Cardiac fibroblast (primary cell): ENCODE measurements around the gene CHID1.

ENCODE experiments used
- DNase-seq, 2 donors: peaks; one replicate each; pipeline versions ENCODE4 v3.0.0 to v3.0.0-alpha.2; 2010; ENCODE audit warnings: low read depth in 2 of 2
- H3K4me3 ChIP-seq, 2 donors: replicated peaks in 1 of 2; 1 replicate in 1 of 2; 2 replicates in 1 of 2; pipeline ENCODE4 v1.5.1; 2011; ENCODE audit warnings: low read depth in 2 of 2, low read length in 2 of 2, mild to moderate bottlenecking in 2 of 2, moderate library complexity in 1 of 2
- TF ChIP-seq, protein P1 (sequence below): IDR thresholded peaks from one replicate; pipeline ENCODE4 v1.5.1; 2011; ENCODE audit warnings: low read depth, mild to moderate bottlenecking, low read length, inconsistent platforms

The CHID1 gene

DNA sequence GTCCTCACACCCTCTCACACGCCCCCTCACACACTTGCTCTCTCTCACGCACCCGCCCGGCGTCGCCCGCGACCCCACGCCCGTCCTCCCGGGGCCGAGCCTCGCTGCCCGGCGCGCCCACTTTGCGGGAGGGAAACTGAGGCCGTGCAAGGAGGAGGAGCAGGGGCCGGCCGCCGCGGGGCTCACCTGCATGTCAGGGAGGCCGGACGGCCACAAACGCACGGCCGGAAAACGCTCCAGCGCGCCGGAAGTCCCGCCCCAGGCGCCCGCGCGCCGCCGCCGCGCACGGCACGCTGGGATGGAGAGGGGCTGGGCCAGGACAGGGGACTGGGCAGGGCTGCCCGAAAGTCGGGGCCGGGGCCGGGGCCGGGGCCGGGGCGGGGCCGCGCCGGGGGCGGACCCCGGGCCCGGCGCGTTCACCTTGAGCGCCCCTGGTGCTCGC is at the start of gene CHID1:
TSS of gene CHID1 (minus strand) at position 222 of the 442 bp plus-strand sequence. CDS start 5,994 bp downstream, outside the sequence.
- peak within 1 kb of the TSS; percentile 80 to 83 for H3K4me3 ChIP-seq
- peak; percentile 73 to 79 for DNase-seq
- TF ChIP-seq, protein P1, sequence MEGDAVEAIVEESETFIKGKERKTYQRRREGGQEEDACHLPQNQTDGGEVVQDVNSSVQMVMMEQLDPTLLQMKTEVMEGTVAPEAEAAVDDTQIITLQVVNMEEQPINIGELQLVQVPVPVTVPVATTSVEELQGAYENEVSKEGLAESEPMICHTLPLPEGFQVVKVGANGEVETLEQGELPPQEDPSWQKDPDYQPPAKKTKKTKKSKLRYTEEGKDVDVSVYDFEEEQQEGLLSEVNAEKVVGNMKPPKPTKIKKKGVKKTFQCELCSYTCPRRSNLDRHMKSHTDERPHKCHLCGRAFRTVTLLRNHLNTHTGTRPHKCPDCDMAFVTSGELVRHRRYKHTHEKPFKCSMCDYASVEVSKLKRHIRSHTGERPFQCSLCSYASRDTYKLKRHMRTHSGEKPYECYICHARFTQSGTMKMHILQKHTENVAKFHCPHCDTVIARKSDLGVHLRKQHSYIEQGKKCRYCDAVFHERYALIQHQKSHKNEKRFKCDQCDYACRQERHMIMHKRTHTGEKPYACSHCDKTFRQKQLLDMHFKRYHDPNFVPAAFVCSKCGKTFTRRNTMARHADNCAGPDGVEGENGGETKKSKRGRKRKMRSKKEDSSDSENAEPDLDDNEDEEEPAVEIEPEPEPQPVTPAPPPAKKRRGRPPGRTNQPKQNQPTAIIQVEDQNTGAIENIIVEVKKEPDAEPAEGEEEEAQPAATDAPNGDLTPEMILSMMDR = no peak

DNA sequence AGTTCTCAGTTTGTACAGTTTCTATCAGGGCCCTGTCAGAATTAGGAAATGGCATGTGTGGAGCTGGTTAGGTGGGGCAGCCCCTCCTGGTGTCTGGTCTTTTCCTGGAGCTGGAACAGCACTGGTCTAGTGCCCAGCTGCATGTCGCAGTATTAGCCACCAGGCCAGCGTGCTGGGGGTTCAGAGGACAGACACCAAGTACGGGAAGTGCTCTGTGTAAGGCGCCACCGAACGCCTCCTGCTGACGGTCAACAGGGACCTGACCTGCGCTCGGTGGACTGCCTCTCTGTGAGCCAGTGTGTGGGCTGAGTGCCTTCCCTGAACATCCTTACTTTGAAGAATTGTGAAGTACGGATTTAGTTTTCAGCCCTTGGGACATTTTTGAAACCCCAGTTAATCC is 49.0 kb upstream of the CHID1 start:
- TF ChIP-seq, protein P1 = no peak
- no peak for DNase-seq
- no peak overlapping the region for H3K4me3 ChIP-seq

DNA sequence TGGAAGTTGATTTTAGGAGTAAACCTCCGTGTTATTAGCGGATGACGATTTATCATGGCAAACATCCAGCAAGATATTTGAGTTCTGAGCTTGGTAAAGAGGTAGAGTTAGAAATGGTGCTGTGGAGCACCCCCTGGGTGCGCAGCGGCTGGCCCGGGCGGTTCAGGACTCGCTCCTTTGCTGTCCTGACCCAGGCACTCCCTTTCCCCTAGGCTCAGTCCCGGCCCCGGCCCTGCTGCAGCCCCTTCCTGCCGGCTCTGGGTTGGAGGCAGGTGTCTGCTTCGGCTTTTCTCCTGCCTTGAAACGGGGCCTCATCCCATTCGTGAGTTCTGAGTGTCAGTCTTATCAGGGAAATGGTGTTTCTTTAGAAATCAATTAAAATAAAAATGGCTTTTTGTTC is 48.4 kb upstream of the CHID1 start:
- TF ChIP-seq, protein P1 = no peak
- DNase-seq = no peak
- H3K4me3 ChIP-seq = no peak overlapping the region

DNA sequence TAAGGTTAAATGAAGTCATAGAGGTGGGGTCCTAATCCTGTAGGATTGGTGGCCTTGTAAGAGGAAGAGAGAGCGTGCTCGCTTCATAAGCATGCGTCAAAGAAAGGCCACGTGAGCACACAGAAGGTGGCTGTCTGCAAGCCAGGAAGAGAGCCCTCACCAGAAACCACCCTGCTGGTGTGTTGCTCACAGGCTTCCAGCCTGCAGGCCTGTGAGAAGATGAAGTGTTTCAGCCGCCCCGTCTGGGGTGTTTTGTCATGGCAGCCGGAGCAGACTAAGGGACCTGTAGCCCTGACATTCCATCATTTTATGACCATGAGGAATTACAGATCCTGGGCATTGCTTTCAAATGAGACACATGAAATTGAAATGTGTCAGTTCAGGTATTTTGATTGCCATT is 47.5 kb upstream of the CHID1 start:
- no peak for DNase-seq
- H3K4me3 ChIP-seq = no peak overlapping the region
- TF ChIP-seq, protein P1 = no peak

DNA sequence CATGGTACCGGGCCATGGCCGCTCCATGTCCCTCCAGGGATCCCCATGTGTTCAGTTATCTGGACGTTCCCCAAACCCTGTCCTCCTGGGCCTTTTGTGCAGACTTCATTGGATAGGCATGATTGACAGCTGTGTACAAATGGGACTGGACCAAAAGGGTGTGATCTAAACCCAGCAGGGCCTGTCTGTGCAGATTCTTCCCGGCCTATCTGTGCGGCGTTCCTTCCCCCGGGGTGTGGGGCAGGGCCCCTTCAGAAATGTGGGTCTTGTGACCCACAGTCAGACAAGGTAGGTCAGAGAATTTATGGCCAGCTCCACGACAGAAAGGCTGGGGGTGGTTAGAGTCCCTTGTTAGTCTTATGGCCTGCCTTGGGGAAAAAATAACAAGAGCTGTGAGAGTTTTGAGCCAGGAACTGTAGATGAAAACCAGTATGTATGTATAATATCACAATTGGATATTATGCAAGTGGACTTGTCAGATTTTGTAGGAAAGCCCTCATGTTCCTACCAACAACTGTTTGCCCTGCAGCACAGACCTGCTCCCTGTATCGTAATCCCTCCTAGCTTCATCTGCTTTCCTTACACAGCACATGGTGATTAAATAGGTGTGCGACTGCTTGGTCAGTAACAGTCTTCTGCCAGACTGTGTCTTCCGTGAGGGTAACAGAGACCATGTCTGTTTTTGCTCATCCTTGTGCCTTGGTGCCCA is 46.8 kb upstream of the CHID1 start:
- no peak overlapping the region for H3K4me3 ChIP-seq
- TF ChIP-seq, protein P1 = no peak
- DNase-seq = no peak

DNA sequence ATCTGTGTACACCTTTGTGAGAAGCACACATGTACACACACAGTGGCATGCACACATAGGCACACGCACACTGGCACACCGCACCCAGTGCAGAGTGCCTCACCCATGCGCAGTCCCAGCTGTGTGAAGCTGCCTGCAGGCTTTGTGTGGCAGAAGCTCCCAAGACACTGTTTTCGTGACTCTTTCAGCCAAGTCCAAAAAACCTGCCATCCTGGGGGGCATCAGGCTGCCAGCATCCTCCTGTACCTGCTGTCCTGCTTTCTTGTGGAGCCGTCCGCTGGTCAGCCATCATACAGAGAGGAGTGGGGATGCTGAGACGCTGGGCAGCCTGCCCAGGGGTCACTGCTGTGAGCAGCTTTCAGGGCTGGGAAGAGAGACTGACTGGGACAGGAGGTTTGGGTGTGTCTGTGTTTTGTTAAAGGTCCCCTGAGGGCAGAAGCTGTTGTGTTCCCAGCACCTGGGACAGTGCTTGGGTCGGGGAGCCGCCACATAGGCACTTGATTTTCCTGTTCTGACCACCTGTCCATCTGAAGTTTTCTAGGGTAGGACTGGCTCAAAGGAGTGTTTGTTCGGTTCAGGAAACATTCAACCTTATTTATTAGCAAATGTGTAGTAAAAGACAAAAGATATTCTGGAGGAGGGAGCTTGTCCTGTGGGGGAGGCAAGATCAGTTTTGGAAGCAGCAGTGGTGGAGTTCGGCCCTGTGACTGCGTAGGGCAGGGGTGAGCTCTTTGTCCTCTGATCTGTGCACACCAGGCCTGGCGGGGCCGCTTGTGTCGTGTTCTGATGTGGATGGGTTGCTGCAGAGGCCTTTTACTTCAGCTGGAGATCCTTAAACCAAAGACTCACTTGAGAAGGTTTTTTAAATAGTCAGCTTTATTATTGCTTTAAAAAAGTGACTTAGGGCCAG is 44.8 kb upstream of the CHID1 start:
- DNase-seq = no peak
- H3K4me3 ChIP-seq = no peak overlapping the region
- TF ChIP-seq, protein P1 = no peak
